Mesenchymal stem cell (in vitro differentiated cells and primary cell): Measurements from ENCODE around the gene SLIT3.

ENCODE experiments used
- DNase-seq: peaks from one replicate; pipeline ENCODE4 v3.0.0-alpha.2; 2013
- H2AFZ ChIP-seq: one replicate; pipeline ENCODE4 v1.6.1; 2013; ENCODE audit warnings: low read depth, mild to moderate bottlenecking, control low read depth, inconsistent platforms, low read length, moderate library complexity
- H2AK5ac ChIP-seq: 2 replicates; pipeline ENCODE4 v1.6.1; 2013; ENCODE audit warnings: low read length, moderate library complexity, mild to moderate bottlenecking, inconsistent platforms; ENCODE audit not compliant: severe bottlenecking
- H2BK120ac ChIP-seq: one replicate; pipeline ENCODE4 v1.6.1; 2013; ENCODE audit warnings: low read depth, mild to moderate bottlenecking, inconsistent platforms, low read length, moderate library complexity
- H2BK12ac ChIP-seq, 2 experiments: one replicate each; pipeline ENCODE4 v1.6.1; 2013; ENCODE audit warnings: inconsistent platforms in 2 of 2, low read length in 2 of 2, mild to moderate bottlenecking in 2 of 2, moderate library complexity in 2 of 2, control low read depth in 1 of 2
- H2BK15ac ChIP-seq: one replicate; pipeline ENCODE4 v1.6.1; 2013; ENCODE audit warnings: mild to moderate bottlenecking, low read depth, inconsistent platforms; ENCODE audit not compliant: poor library complexity, severe bottlenecking
- H2BK5ac ChIP-seq: 2 replicates; pipeline ENCODE4 v1.6.1; 2013; ENCODE audit warnings: low read depth, mild to moderate bottlenecking, low read length, control low read depth, inconsistent platforms; ENCODE audit not compliant: poor library complexity, severe bottlenecking
- H3K14ac ChIP-seq, 2 experiments: one replicate each; pipeline ENCODE4 v1.6.1; 2013; ENCODE audit warnings: inconsistent platforms in 2 of 2, low read length in 2 of 2, control low read depth in 1 of 2, mild to moderate bottlenecking in 1 of 2, moderate library complexity in 1 of 2
- H3K18ac ChIP-seq, 2 experiments: one replicate each; pipeline ENCODE4 v1.6.1; 2013; ENCODE audit warnings: inconsistent platforms in 2 of 2, low read length in 2 of 2, control low read depth in 1 of 2, low read depth in 1 of 2, mild to moderate bottlenecking in 1 of 2
- H3K23ac ChIP-seq, 2 experiments: one replicate each; pipeline ENCODE4 v1.6.1; 2013; ENCODE audit warnings: inconsistent platforms in 2 of 2, low read length in 2 of 2, mild to moderate bottlenecking in 2 of 2, moderate library complexity in 2 of 2, control low read depth in 1 of 2
- H3K27ac ChIP-seq: 2 replicates; pipeline ENCODE4 v1.5.1; 2013; ENCODE audit warnings: mild to moderate bottlenecking, moderate library complexity, low read length, control low read depth, inconsistent platforms; ENCODE audit not compliant: poor library complexity, severe bottlenecking
- H3K27me3 ChIP-seq, 2 experiments: 2 replicates each; pipeline versions ENCODE4 v1.6.1 to v1.7.0; 2013; ENCODE audit warnings: low read length in 2 of 2, mild to moderate bottlenecking in 2 of 2, moderate library complexity in 2 of 2, control low read depth in 1 of 2, inconsistent platforms in 1 of 2; ENCODE audit not compliant: control insufficient read depth in 1 of 2, insufficient read depth in 1 of 2
- H3K36me3 ChIP-seq, 2 experiments: 2 replicates each; pipeline versions ENCODE4 v1.6.1 to v1.7.0; 2013; ENCODE audit warnings: low read length in 2 of 2, control low read depth in 1 of 2, inconsistent platforms in 1 of 2, low read depth in 1 of 2, mild to moderate bottlenecking in 1 of 2; ENCODE audit not compliant: insufficient read depth in 2 of 2, control insufficient read depth in 1 of 2
- H3K4ac ChIP-seq, 2 experiments: one replicate each; pipeline ENCODE4 v1.6.1; 2013; ENCODE audit warnings: inconsistent platforms in 2 of 2, low read length in 2 of 2, mild to moderate bottlenecking in 2 of 2, moderate library complexity in 2 of 2, control low read depth in 1 of 2, low read depth in 1 of 2
- H3K4me1 ChIP-seq: 2 replicates; pipeline ENCODE4 v1.6.1; 2013; ENCODE audit warnings: low read depth, low read length, control low read depth; ENCODE audit not compliant: control insufficient read depth, insufficient read depth
- H3K4me2 ChIP-seq: 2 replicates; pipeline ENCODE4 v1.6.1; 2013; ENCODE audit warnings: low read length, mild to moderate bottlenecking, inconsistent platforms; ENCODE audit not compliant: poor library complexity, severe bottlenecking
- H3K4me3 ChIP-seq, 2 experiments: 2 replicates each; pipeline versions ENCODE4 v1.5.1 to v1.7.0; 2013; ENCODE audit warnings: low read length in 2 of 2, mild to moderate bottlenecking in 2 of 2, control low read depth in 1 of 2, low read depth in 1 of 2; ENCODE audit not compliant: insufficient read depth in 1 of 2
- H3K79me1 ChIP-seq: replicated peaks from 2 replicates; pipeline ENCODE4 v1.6.1; 2013; ENCODE audit warnings: mild to moderate bottlenecking, control low read depth, low read length, inconsistent platforms; ENCODE audit not compliant: poor library complexity, severe bottlenecking
- H3K9ac ChIP-seq: 2 replicates; pipeline ENCODE4 v1.7.0; 2013; ENCODE audit warnings: mild to moderate bottlenecking, low read length, moderate library complexity
- H3K9me3 ChIP-seq: 2 replicates; pipeline ENCODE4 v1.7.0; 2013; ENCODE audit warnings: mild to moderate bottlenecking, low read length; ENCODE audit not compliant: control insufficient read depth
- H4K8ac ChIP-seq: one replicate; pipeline ENCODE4 v1.6.1; 2013; ENCODE audit warnings: inconsistent platforms, mild to moderate bottlenecking, low read length, moderate library complexity
- H4K91ac ChIP-seq: one replicate; pipeline ENCODE4 v1.6.1; 2013; ENCODE audit warnings: mild to moderate bottlenecking, low read length, inconsistent platforms
- WGBS: methylation state at CpG from one replicate; pipeline ENCODE4 v1.1.7; 2013; ENCODE audit warnings: mixed read lengths; 5-methylcytosine and 5-hydroxymethylcytosine counted together

SLIT3 gene

DNA sequence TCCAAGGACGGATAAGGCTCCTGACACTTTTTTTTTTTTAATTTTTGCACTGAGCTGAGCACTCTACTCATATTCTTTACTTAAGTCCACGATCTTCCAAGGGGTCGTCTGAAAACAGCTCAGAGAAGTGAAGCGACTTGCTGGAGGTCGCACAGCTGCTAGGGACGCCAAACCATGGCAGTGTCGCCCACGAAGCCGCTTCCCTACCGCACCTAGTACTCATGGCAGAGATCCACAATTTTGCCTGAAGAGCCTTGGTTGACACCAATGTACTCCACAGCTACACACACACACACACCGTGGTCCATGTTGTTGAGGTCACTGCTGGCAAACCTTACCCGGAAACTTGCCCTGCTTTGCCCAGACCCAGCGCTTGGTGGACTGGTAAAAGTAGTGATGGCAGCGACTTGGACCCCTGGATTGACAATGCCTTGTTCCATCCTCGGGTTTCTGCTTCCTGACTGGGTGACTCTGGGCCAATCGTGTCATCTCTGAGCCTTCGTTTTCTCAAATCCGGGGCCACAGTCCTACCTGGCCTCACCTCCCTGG lies 521 bp upstream of the SLIT3 start:
- no peak for DNase-seq
- Histone ChIP-seq H2BK5ac (no peak overlapping the region), H4K91ac (no peak overlapping the region), H2BK12ac (no peak overlapping the region), H3K9ac (peak overlapping the region; percentile 85), H3K27ac (no peak overlapping the region), H2AFZ (no peak overlapping the region), H3K79me1 (no peaks in the 10 kb centered on the region), H3K4me2 (peak overlapping the region; percentile 83), H3K36me3 (peaks cover 0 to 8% of the 10 kb centered on the region in 2 experiments), H2BK120ac (no peak overlapping the region), H3K14ac (no peak overlapping the region), H3K4me1 (peaks cover 17% of the 10 kb centered on the region), H3K4me3 (peak overlapping the region in 1 of 2 experiments; percentile 72), H3K18ac (no peak overlapping the region), H2BK15ac (no peak overlapping the region), H3K27me3 (peaks cover 0 to 73% of the 10 kb centered on the region in 2 experiments), H2AK5ac (no peak overlapping the region), H3K9me3 (no peaks in the 10 kb centered on the region), H3K4ac (no peak overlapping the region), H4K8ac (no peak overlapping the region), H3K23ac (no peak overlapping the region)
- 14% methylated on average over 18 of the region's 18 CpGs for WGBS

DNA sequence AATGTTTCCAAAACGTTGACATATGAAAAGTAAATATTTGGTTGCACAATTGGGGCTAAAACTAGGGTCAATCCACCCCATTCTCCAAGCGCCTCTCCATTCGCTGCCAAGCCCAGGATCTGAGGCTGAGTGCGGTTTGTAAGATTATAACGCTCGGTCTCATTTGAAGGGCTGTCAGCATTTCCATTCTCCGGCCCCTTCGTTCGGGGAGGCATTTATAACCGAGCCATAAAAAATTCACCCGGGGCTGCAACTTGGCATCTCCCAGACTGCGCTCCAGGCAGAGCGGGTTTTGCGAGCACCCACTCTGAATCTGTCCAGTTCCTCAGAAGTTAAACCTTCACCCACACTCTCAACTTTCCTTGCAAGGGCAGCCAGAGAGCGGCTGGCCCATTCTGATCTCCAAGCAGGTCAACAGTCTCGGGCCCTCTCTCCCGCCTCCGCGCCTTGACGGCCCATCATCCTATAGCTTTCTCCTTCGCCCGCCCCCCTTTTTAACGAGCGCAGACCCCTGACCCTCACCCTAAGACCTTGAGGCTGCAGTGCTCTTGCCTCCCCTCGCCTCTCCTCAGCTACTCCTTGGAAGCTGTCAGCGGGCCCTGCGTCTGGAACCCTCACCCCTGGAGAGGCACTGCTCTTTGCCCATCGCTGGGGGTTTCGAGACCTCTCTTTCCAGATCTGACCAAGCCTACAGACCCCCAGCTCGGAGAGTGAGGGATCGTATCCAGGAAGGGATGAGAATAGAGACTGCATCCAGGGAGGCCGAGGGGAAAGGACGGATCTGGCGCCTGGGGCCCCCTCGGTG lies 1.1 kb downstream of the SLIT3 start:
- H3K79me1 ChIP-seq = no peaks in the 10 kb centered on the region
- H3K23ac ChIP-seq = no peak overlapping the region
- H2BK5ac ChIP-seq = no peak overlapping the region
- no peak overlapping the region for H3K18ac ChIP-seq
- H4K91ac ChIP-seq = no peak overlapping the region
- peak overlapping the region; percentile 37 for H2BK15ac ChIP-seq
- peak overlapping the region; percentile 58 to 89 for H3K4me3 ChIP-seq
- H3K9me3 ChIP-seq = no peaks in the 10 kb centered on the region
- H3K27me3 ChIP-seq = peaks cover 0 to 67% of the 10 kb centered on the region in 2 experiments
- H2AK5ac ChIP-seq = no peak overlapping the region
- no peak overlapping the region for H2BK12ac ChIP-seq
- peaks cover 0 to 8% of the 10 kb centered on the region in 2 experiments for H3K36me3 ChIP-seq
- H2BK120ac ChIP-seq = no peak overlapping the region
- WGBS = 18% methylated on average over 33 of the region's 35 CpGs
- H4K8ac ChIP-seq = no peak overlapping the region
- H3K4ac ChIP-seq = no peak overlapping the region
- H3K9ac ChIP-seq = peak overlapping the region; percentile 91
- H2AFZ ChIP-seq = no peak overlapping the region
- peaks cover 17% of the 10 kb centered on the region for H3K4me1 ChIP-seq
- H3K4me2 ChIP-seq = peak overlapping the region; percentile 83
- DNase-seq = no peak
- no peak overlapping the region for H3K14ac ChIP-seq
- no peak overlapping the region for H3K27ac ChIP-seq

DNA sequence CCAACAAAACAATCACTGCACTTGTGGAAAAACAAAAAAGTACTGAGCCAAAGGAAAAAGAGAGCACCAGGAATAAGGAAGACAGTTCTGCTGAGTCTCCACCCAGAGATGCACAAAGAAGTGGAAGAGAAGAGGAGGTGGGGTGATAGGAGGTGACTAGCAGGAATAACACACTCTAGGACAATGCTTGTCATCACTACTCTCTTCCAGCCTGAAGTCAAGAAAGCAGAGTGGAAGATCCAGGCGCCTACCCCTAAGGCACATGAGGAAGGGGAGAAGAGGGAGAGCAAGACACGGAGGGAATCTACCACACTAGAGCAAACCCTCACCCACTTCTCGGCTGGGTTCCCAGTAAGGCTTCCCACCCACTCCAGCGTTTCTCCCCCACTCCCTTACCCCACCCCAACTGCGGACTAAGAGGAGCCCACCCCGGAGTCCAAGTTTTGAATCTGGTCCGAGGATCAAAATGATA lies 1.7 kb downstream of the SLIT3 start:
- Histone ChIP-seq H3K79me1 (no peaks in the 10 kb centered on the region), H3K14ac (no peak overlapping the region), H3K18ac (no peak overlapping the region), H2BK12ac (no peak overlapping the region), H3K27ac (no peak overlapping the region), H3K23ac (no peak overlapping the region), H3K4me3 (peak overlapping the region in 1 of 2 experiments; percentile 89), H3K36me3 (peaks cover 0 to 8% of the 10 kb centered on the region in 2 experiments), H3K9ac (peak overlapping the region; percentile 91), H2BK120ac (no peak overlapping the region), H3K4ac (no peak overlapping the region), H4K91ac (no peak overlapping the region), H3K9me3 (no peaks in the 10 kb centered on the region), H2BK5ac (no peak overlapping the region), H3K4me1 (peaks cover 17% of the 10 kb centered on the region), H3K4me2 (no peak overlapping the region), H2BK15ac (no peak overlapping the region), H4K8ac (no peak overlapping the region), H3K27me3 (peaks cover 0 to 62% of the 10 kb centered on the region in 2 experiments), H2AFZ (no peak overlapping the region), H2AK5ac (no peak overlapping the region)
- no peak for DNase-seq
- 68% methylated on average over 7 of the region's 7 CpGs for WGBS

GRCh38 chr5:169298193-169298592 lies 2.7 kb downstream of the SLIT3 start:
- no peak overlapping the region for H2AFZ ChIP-seq
- H3K4ac ChIP-seq = no peak overlapping the region
- no peak overlapping the region for H2BK120ac ChIP-seq
- peak overlapping the region in 1 of 2 experiments; percentile 89 for H3K4me3 ChIP-seq
- peaks cover 17% of the 10 kb centered on the region for H3K4me1 ChIP-seq
- no peak for DNase-seq
- H2AK5ac ChIP-seq = no peak overlapping the region
- H3K9me3 ChIP-seq = no peaks in the 10 kb centered on the region
- H4K8ac ChIP-seq = no peak overlapping the region
- peaks cover 0 to 16% of the 10 kb centered on the region in 2 experiments for H3K36me3 ChIP-seq
- no peak overlapping the region for H2BK12ac ChIP-seq
- no peak overlapping the region for H3K27ac ChIP-seq
- peaks cover 0 to 51% of the 10 kb centered on the region in 2 experiments for H3K27me3 ChIP-seq
- no peak overlapping the region for H3K18ac ChIP-seq
- peak overlapping the region; percentile 91 for H3K9ac ChIP-seq
- H3K79me1 ChIP-seq = no peaks in the 10 kb centered on the region
- no peak overlapping the region for H3K23ac ChIP-seq
- WGBS = 82% methylated on average over 6 of the region's 6 CpGs
- no peak overlapping the region for H2BK15ac ChIP-seq
- no peak overlapping the region for H3K14ac ChIP-seq
- H4K91ac ChIP-seq = no peak overlapping the region
- H3K4me2 ChIP-seq = no peak overlapping the region
- H2BK5ac ChIP-seq = no peak overlapping the region
